Umbilical cord (tissue), 2 donors: Measurements from ENCODE around the gene NOX5. TPM values are rescaled to one million over a fixed set of nuclear protein-coding genes. Genes with fewer than 3 reads are reported as not detected.
"Not testable (repeated sequence)": the region's sequence is repeated elsewhere in the genome, so short reads cannot be mapped to it uniquely, and the experiment has no call there.

Experiments
- DNase-seq: peaks from one replicate; pipeline ENCODE4 v3.0.0-alpha.2; 2015; ENCODE audit warnings: low spot score
- total RNA-seq: library from RNA; depleted of rRNA; stranded (reverse); fragments of >200 nt; gene quantifications from one replicate; pipeline ENCODE4 v1.2.3, GENCODE V29; 2014; ENCODE audit warnings: low replicate concordance; ENCODE audit not compliant: insufficient read depth

Gene NOX5
- total RNA-seq: 1.2 TPM

GRCh38 chr15:69014454-69014853 is at the start of gene NOX5:
NOX5 (plus strand) TSS chr15:69014695; CDS start chr15:69014736, 41 bp downstream.
- DNase-seq: no peak

- DNase-seq: no peak
These were observed 47.5 kb upstream of the NOX5 start for GRCh38 chr15:68966996-68967395.

GRCh38 chr15:68967948-68968347 is 46.5 kb upstream of the NOX5 start:
- no peak for DNase-seq

GRCh38 chr15:68969298-68969697 is 45.2 kb upstream of the NOX5 start:
- no peak for DNase-seq

GRCh38 chr15:68972201-68973065 is 42.1 kb upstream of the NOX5 start:
- no peak for DNase-seq

- DNase-seq: not testable (repeated sequence)
These were observed 38.8 kb upstream of the NOX5 start for GRCh38 chr15:68975651-68976160.

GRCh38 chr15:68977426-68977825 is 37.1 kb upstream of the NOX5 start:
- not testable (repeated sequence) for DNase-seq

GRCh38 chr15:68979006-68979405 is 35.5 kb upstream of the NOX5 start:
- DNase-seq: no peak

GRCh38 chr15:68979816-68980215 is 34.7 kb upstream of the NOX5 start:
- no peak for DNase-seq

GRCh38 chr15:68980786-68981185 is 33.7 kb upstream of the NOX5 start:
- DNase-seq: no peak

GRCh38 chr15:68981941-68982340 is 32.6 kb upstream of the NOX5 start:
- no peak for DNase-seq

GRCh38 chr15:68982976-68983563 is 31.4 kb upstream of the NOX5 start:
- DNase-seq: no peak

- DNase-seq: peak; percentile 33
These were observed 30.5 kb upstream of the NOX5 start for GRCh38 chr15:68983961-68984481.

GRCh38 chr15:68984586-68984985 is 29.9 kb upstream of the NOX5 start:
- no peak for DNase-seq

- no peak for DNase-seq
These were observed 29.1 kb upstream of the NOX5 start for GRCh38 chr15:68985361-68985891.

- DNase-seq: no peak
These were observed 28.2 kb upstream of the NOX5 start for GRCh38 chr15:68986322-68986721.

- DNase-seq: no peak
These were observed 27.4 kb upstream of the NOX5 start for GRCh38 chr15:68987120-68987519.

- no peak for DNase-seq
These were observed 26.8 kb upstream of the NOX5 start for GRCh38 chr15:68987676-68988075.

GRCh38 chr15:68989541-68990230 is 24.8 kb upstream of the NOX5 start:
- DNase-seq: no peak

GRCh38 chr15:68990231-68990991 is 24.1 kb upstream of the NOX5 start:
- DNase-seq: no peak

GRCh38 chr15:68990992-68991500 is 23.4 kb upstream of the NOX5 start:
- DNase-seq: peak; percentile 88
